SK-N-SH treated with all-trans-retinoic acid at 6 μM for 48 hours (cell line): ENCODE measurements around the gene USH1G.

Source experiments
- ARNTL ChIP-seq: fragments of 450-650 bp; formaldehyde crosslinking; IDR thresholded peaks from 2 replicates; pipeline ENCODE4 v1.5.0; 2020; ENCODE audit warnings: low read depth, mild to moderate bottlenecking, moderate library complexity, borderline replicate concordance
- BACH2 ChIP-seq: fragments of 250-450 bp; sonication (Bioruptor Pico); IDR thresholded peaks from 2 replicates; pipeline ENCODE4 v1.9.0; 2021; ENCODE audit warnings: mild to moderate bottlenecking, borderline replicate concordance
- CSDC2 ChIP-seq: fragments of 250-450 bp; sonication (Bioruptor Pico); IDR thresholded peaks from 2 replicates; pipeline ENCODE4 v1.5.0; 2020; ENCODE audit warnings: mild to moderate bottlenecking, moderate library complexity
- CSRNP3 ChIP-seq: fragments of 250-450 bp; sonication (Bioruptor Pico); IDR thresholded peaks from 2 replicates; pipeline ENCODE4 v1.5.1; 2021; ENCODE audit warnings: mild to moderate bottlenecking, moderate library complexity
- ESRRG ChIP-seq: fragments of 250-450 bp; sonication (Bioruptor Pico); IDR thresholded peaks from 2 replicates; pipeline ENCODE4 v1.6.1; 2021; ENCODE audit warnings: mild to moderate bottlenecking
- ISL1 ChIP-seq: fragments of 250-450 bp; sonication (Bioruptor Pico); IDR thresholded peaks from 2 replicates; pipeline ENCODE4 v2.1.2; 2022; ENCODE audit warnings: mild to moderate bottlenecking, moderate library complexity
- PATZ1 ChIP-seq: fragments of 250-450 bp; sonication (Bioruptor Pico); IDR thresholded peaks from 2 replicates; pipeline ENCODE4 v1.8.0; 2020; ENCODE audit warnings: mild to moderate bottlenecking, moderate library complexity, borderline replicate concordance
- POU6F1 ChIP-seq: fragments of 250-450 bp; sonication (Bioruptor Pico); IDR thresholded peaks from 2 replicates; pipeline ENCODE4 v1.8.0; 2021; ENCODE audit warnings: low read depth, mild to moderate bottlenecking, moderate library complexity, borderline replicate concordance
- RARB ChIP-seq: fragments of 250-450 bp; sonication (Bioruptor Pico); IDR thresholded peaks from 2 replicates; pipeline ENCODE4 v1.8.0; 2021; ENCODE audit warnings: mild to moderate bottlenecking, moderate library complexity
- TCF4 ChIP-seq: fragments of 250-450 bp; sonication (Bioruptor Pico); IDR thresholded peaks from 2 replicates; pipeline ENCODE4 v1.8.0; 2021; ENCODE audit warnings: mild to moderate bottlenecking, moderate library complexity, borderline replicate concordance
- ZNF565 ChIP-seq: fragments of 450-650 bp; formaldehyde crosslinking; conservative IDR thresholded peaks from 2 replicates; pipeline ENCODE4 v1.5.0; 2020; ENCODE audit warnings: low read depth, mild to moderate bottlenecking, moderate library complexity

- TF ChIP-seq PATZ1 (no peak), POU6F1 (CRISPR knock-in tag) (no peak), CSDC2 (CRISPR knock-in tag) (no peak), RARB (CRISPR knock-in tag) (no peak), ARNTL (CRISPR knock-in tag) (no peak), ESRRG (CRISPR knock-in tag) (no peak), CSRNP3 (CRISPR knock-in tag) (no peak), BACH2 (CRISPR knock-in tag) (no peak), ZNF565 (CRISPR knock-in tag) (no peak), TCF4 (CRISPR knock-in tag) (no peak), ISL1 (no peak)
These were observed 29.0 kb downstream of the USH1G start for GRCh38 chr17:74893936-74894671.
